HepG2 (cell line): ENCODE data around the gene CHKB. TPM values are rescaled to one million over a fixed set of nuclear protein-coding genes. Genes with fewer than 3 reads are reported as not detected.

Source experiments
- CREB1 ChIP-seq, 2 experiments: fragments of 450-650 bp in 1 of 2; IDR thresholded peaks; 2 replicates each; pipeline ENCODE4 v1.6.1; 2016 to 2017; ENCODE audit warnings: control low read depth in 1 of 2, mild to moderate bottlenecking in 1 of 2, missing compliant biosample characterization in 1 of 2, missing genetic modification characterization in 1 of 2
- KDM2A ChIP-seq: sonication (generic); formaldehyde crosslinking; IDR thresholded peaks from 2 replicates; pipeline ENCODE4 v1.4.0; 2020; ENCODE audit warnings: low read depth, missing genetic modification reagents, borderline replicate concordance
- KDM6A ChIP-seq: IDR thresholded peaks from 2 replicates; pipeline ENCODE4 v1.6.1; 2016; ENCODE audit warnings: low read depth
- KLF11 ChIP-seq: IDR thresholded peaks from 2 replicates; pipeline ENCODE4 v1.6.1; 2016; ENCODE audit warnings: missing compliant biosample characterization
- KMT2B ChIP-seq: IDR thresholded peaks from 2 replicates; pipeline ENCODE4 v1.6.1; 2016; ENCODE audit warnings: missing genetic modification reagents, missing compliant biosample characterization
- MAFG ChIP-seq: sonication (generic); formaldehyde crosslinking; IDR thresholded peaks from 2 replicates; pipeline ENCODE4 v1.5.1; 2020; ENCODE audit warnings: mild to moderate bottlenecking, missing genetic modification reagents
- MIER2 ChIP-seq: IDR thresholded peaks from 2 replicates; pipeline ENCODE4 v1.6.1; 2016; ENCODE audit warnings: missing biosample characterization, missing genetic modification reagents
- MTF2 ChIP-seq: sonication (generic); formaldehyde crosslinking; IDR thresholded peaks from 2 replicates; pipeline ENCODE4 v1.5.0; 2020; ENCODE audit warnings: missing genetic modification reagents, borderline replicate concordance
- NR2F6 ChIP-seq, 2 experiments: IDR thresholded peaks; 2 replicates each; pipeline ENCODE4 v1.6.1; 2016; ENCODE audit warnings: antibody characterized with exemption in 1 of 2, mild to moderate bottlenecking in 1 of 2
- PAX8 ChIP-seq: sonication (generic); formaldehyde crosslinking; IDR thresholded peaks from 2 replicates; pipeline ENCODE4 v1.8.0; 2022; ENCODE audit warnings: mild to moderate bottlenecking, missing genetic modification reagents, borderline replicate concordance
- PRMT3 ChIP-seq: sonication (generic); formaldehyde crosslinking; IDR thresholded peaks from 2 replicates; pipeline ENCODE4 v1.8.1; 2022; ENCODE audit warnings: low read depth, mild to moderate bottlenecking, moderate library complexity, missing genetic modification reagents, borderline replicate concordance
- TBP ChIP-seq: sonication (generic); formaldehyde crosslinking; IDR thresholded peaks from 2 replicates; pipeline ENCODE4 v1.5.0; 2020; ENCODE audit warnings: missing genetic modification reagents
- TEAD2 ChIP-seq: sonication (generic); formaldehyde crosslinking; IDR thresholded peaks from 2 replicates; pipeline ENCODE4 v1.9.0; 2021; ENCODE audit warnings: missing genetic modification reagents
- TIGD3 ChIP-seq: sonication (generic); formaldehyde crosslinking; IDR thresholded peaks from 2 replicates; pipeline ENCODE4 v1.5.1; 2020; ENCODE audit warnings: mild to moderate bottlenecking, missing genetic modification reagents, borderline replicate concordance
- ZBTB20 ChIP-seq: sonication (generic); formaldehyde crosslinking; IDR thresholded peaks from 2 replicates; pipeline ENCODE4 v1.8.1; 2023; ENCODE audit warnings: missing genetic modification reagents, low read depth, mild to moderate bottlenecking, borderline replicate concordance
- ZFAT ChIP-seq: sonication (generic); formaldehyde crosslinking; conservative IDR thresholded peaks from 2 replicates; pipeline ENCODE4 v1.8.1; 2023; ENCODE audit warnings: missing genetic modification reagents, inconsistent platforms
- ZMAT5 ChIP-seq: sonication (generic); formaldehyde crosslinking; IDR thresholded peaks from 2 replicates; pipeline ENCODE4 v1.5.0; 2020; ENCODE audit warnings: mild to moderate bottlenecking, low read depth, missing genetic modification reagents, borderline replicate concordance
- ZNF782 ChIP-seq: sonication (generic); formaldehyde crosslinking; IDR thresholded peaks from 2 replicates; pipeline ENCODE4 v1.4.0; 2020; ENCODE audit warnings: missing genetic modification reagents, mild to moderate bottlenecking, borderline replicate concordance
- ZZZ3 ChIP-seq: sonication (generic); formaldehyde crosslinking; IDR thresholded peaks from 2 replicates; pipeline ENCODE4 v1.4.0; 2020; ENCODE audit warnings: missing genetic modification reagents, mild to moderate bottlenecking, borderline replicate concordance
- polyA plus RNA-seq, 8 experiments: library from polyadenylated mRNA; depleted of rRNA in 3 of 8; stranded (reverse) in 7 of 8; unstranded in 1 of 8; fragments of >200 nt; fragmentation: Illumina TruSeq in 4 of 8; extraction: Trizol in 4 of 8; gene quantifications; 2 replicates each; pipeline versions ENCODE4 v1.2.1 to v1.2.3, GENCODE V29; 2011 to 2016; ENCODE audit warnings: low read depth in 4 of 8, missing spikeins in 1 of 8, mixed read lengths in 1 of 8; ENCODE audit not compliant: insufficient read depth in 1 of 8
- total RNA-seq, 5 experiments: library from RNA; depleted of rRNA; stranded (reverse); fragments of >200 nt; fragmentation: Illumina TruSeq; extraction: Trizol; gene quantifications; 2 replicates each; pipeline ENCODE4 v1.2.3, GENCODE V29; 2016; ENCODE audit warnings: low read depth in 1 of 5
- TF ChIP-seq, protein P1 (sequence below): sonication (generic); formaldehyde crosslinking; IDR thresholded peaks from 2 replicates; pipeline ENCODE4 v1.5.0; 2020; ENCODE audit warnings: missing genetic modification reagents, mild to moderate bottlenecking, borderline replicate concordance
- TF ChIP-seq, protein P2 (sequence below): fragments of 450-650 bp; IDR thresholded peaks from 2 replicates; pipeline ENCODE4 v1.6.1; 2017
- TF ChIP-seq, protein P3 (sequence below): sonication (generic); formaldehyde crosslinking; IDR thresholded peaks from 2 replicates; pipeline ENCODE4 v1.5.0; 2020; ENCODE audit warnings: mild to moderate bottlenecking, missing genetic modification reagents, borderline replicate concordance
- TF ChIP-seq, protein P4 (sequence below): sonication (generic); formaldehyde crosslinking; IDR thresholded peaks from 2 replicates; pipeline ENCODE4 v1.9.0; 2021; ENCODE audit warnings: missing genetic modification reagents, mild to moderate bottlenecking, borderline replicate concordance

Gene CHKB
- total and polyA plus RNA-seq, 2 of the 13 experiments (the other 11 are each of a cell fraction or from before 2014, with no cell fraction given), result 24.5 to 42.7 TPM

- TF ChIP-seq ZNF782 (CRISPR knock-in tag) (peak; percentile 98; the same call in 1 of the 2 replicates), CREB1 (IDR thresholded peaks at IDR 0.05) (no peak), CREB1 (CRISPR knock-in tag; IDR thresholded peaks at IDR 0.05) (no peak), ZMAT5 (CRISPR knock-in tag) (no peak; the same call in 1 of the 2 replicates), ZBTB20 (CRISPR knock-in tag) (peak; percentile 99), KDM2A (CRISPR knock-in tag) (peak; percentile 93), TIGD3 (peak; percentile 99), ZFAT (CRISPR knock-in tag) (peak; percentile 95), ZZZ3 (CRISPR knock-in tag) (peak; percentile 95), PRMT3 (CRISPR knock-in tag) (peak; percentile 94), MTF2 (peak; percentile 93), MAFG (0 out of 2 replicates have a peak, but pooled peaks have one; percentile 44), MIER2 (CRISPR knock-in tag) (peak; percentile 99), KDM6A (CRISPR knock-in tag) (0 out of 2 replicates have a peak, but pooled peaks have one; percentile 52), KMT2B (CRISPR knock-in tag) (peak; percentile 92), KLF11 (CRISPR knock-in tag) (peak; percentile 99), NR2F6 (IDR thresholded peaks at IDR 0.05) (no peak), NR2F6 (CRISPR knock-in tag; IDR thresholded peaks at IDR 0.05) (peak; percentile 79), TEAD2 (CRISPR knock-in tag) (peak; percentile 99), TBP (CRISPR knock-in tag) (no peak), PAX8 (CRISPR knock-in tag) (peak; percentile 88; the same call in 1 of the 2 replicates)
- TF ChIP-seq, protein P1, sequence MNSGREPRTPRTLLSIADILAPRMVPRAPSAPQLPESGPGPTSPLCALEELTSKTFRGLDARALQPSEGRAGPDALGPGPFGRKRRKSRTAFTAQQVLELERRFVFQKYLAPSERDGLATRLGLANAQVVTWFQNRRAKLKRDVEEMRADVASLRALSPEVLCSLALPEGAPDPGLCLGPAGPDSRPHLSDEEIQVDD (CRISPR knock-in tag), result peak; percentile 99
- TF ChIP-seq, protein P2, sequence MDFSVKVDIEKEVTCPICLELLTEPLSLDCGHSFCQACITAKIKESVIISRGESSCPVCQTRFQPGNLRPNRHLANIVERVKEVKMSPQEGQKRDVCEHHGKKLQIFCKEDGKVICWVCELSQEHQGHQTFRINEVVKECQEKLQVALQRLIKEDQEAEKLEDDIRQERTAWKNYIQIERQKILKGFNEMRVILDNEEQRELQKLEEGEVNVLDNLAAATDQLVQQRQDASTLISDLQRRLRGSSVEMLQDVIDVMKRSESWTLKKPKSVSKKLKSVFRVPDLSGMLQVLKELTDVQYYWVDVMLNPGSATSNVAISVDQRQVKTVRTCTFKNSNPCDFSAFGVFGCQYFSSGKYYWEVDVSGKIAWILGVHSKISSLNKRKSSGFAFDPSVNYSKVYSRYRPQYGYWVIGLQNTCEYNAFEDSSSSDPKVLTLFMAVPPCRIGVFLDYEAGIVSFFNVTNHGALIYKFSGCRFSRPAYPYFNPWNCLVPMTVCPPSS, result no peak
- TF ChIP-seq, protein P3, sequence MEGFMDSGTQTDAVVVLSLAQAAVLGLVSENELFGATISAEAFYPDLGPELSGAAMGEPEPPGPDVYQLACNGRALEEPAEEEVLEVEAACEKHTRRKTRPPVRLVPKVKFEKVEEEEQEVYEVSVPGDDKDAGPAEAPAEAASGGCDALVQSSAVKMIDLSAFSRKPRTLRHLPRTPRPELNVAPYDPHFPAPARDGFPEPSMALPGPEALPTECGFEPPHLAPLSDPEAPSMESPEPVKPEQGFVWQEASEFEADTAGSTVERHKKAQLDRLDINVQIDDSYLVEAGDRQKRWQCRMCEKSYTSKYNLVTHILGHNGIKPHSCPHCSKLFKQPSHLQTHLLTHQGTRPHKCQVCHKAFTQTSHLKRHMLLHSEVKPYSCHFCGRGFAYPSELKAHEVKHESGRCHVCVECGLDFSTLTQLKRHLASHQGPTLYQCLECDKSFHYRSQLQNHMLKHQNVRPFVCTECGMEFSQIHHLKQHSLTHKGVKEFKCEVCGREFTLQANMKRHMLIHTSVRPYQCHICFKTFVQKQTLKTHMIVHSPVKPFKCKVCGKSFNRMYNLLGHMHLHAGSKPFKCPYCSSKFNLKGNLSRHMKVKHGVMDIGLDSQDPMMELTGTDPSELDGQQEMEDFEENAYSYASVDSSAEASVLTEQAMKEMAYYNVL (CRISPR knock-in tag), result peak; percentile 83; the same call in 1 of the 2 replicates
- TF ChIP-seq, protein P4, sequence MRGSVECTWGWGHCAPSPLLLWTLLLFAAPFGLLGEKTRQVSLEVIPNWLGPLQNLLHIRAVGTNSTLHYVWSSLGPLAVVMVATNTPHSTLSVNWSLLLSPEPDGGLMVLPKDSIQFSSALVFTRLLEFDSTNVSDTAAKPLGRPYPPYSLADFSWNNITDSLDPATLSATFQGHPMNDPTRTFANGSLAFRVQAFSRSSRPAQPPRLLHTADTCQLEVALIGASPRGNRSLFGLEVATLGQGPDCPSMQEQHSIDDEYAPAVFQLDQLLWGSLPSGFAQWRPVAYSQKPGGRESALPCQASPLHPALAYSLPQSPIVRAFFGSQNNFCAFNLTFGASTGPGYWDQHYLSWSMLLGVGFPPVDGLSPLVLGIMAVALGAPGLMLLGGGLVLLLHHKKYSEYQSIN, result peak; percentile 96
Observed at GRCh38 chr22:50599816-50600455, 17.3 kb upstream of the CHKB start (continued).
